ENCODE data around the gene PLEKHM3.
"Not testable (repeated sequence)": the region's sequence is repeated elsewhere in the genome, so short reads cannot be mapped to it uniquely, and the experiment has no call there.

PLEKHM3 gene

GRCh38 chr2:207819021-207819797 is 206.1 kb downstream of the PLEKHM3 start:
- TF ChIP-seq SPI1 (IDR thresholded peaks at IDR 0.05; ENCODE audit: low read depth, low read length) (no peak), POU2F2 (IDR thresholded peaks at IDR 0.05; ENCODE audit: low read depth, low read length) (no peak), TAF1 (IDR thresholded peaks at IDR 0.05; ENCODE audit: low read depth, low read length) (no peak), PAX5 (IDR thresholded peaks at IDR 0.05; ENCODE audit: insufficient read depth, low read length, severe bottlenecking) (no peak), POLR2A (IDR thresholded peaks at IDR 0.05; ENCODE audit: low read depth, low read length) (no peak), POLR2AphosphoS5 (IDR thresholded peaks at IDR 0.05; ENCODE audit: low read depth, low read length) (no peak)
- DNase-seq (ENCODE audit: insufficient read length, low spot score) (no peak), FAIRE-seq (no peak)

GRCh38 chr2:207816546-207816945 is 208.8 kb downstream of the PLEKHM3 start:
- DNase-seq (ENCODE audit: insufficient read length, low spot score), result no peak
- FAIRE-seq, result no peak
- TF ChIP-seq TAF1 (IDR thresholded peaks at IDR 0.05; ENCODE audit: low read depth, low read length) (no peak), PAX5 (IDR thresholded peaks at IDR 0.05; ENCODE audit: insufficient read depth, low read length, severe bottlenecking) (no peak), POLR2A (IDR thresholded peaks at IDR 0.05; ENCODE audit: low read depth, low read length) (no peak), POLR2AphosphoS5 (IDR thresholded peaks at IDR 0.05; ENCODE audit: low read depth, low read length) (no peak), POU2F2 (IDR thresholded peaks at IDR 0.05; ENCODE audit: low read depth, low read length) (no peak), SPI1 (IDR thresholded peaks at IDR 0.05; ENCODE audit: low read depth, low read length) (no peak)

- no peak for TF ChIP-seq POU2F2 (IDR thresholded peaks at IDR 0.05; ENCODE audit: low read depth, low read length)
- no peak for TF ChIP-seq POLR2A (IDR thresholded peaks at IDR 0.05; ENCODE audit: low read depth, low read length)
- TF ChIP-seq TAF1 (IDR thresholded peaks at IDR 0.05; ENCODE audit: low read depth, low read length), result no peak
- TF ChIP-seq SPI1 (IDR thresholded peaks at IDR 0.05; ENCODE audit: low read depth, low read length), result no peak
- no peak for TF ChIP-seq POLR2AphosphoS5 (IDR thresholded peaks at IDR 0.05; ENCODE audit: low read depth, low read length)
- no peak for TF ChIP-seq PAX5 (IDR thresholded peaks at IDR 0.05; ENCODE audit: insufficient read depth, low read length, severe bottlenecking)
- DNase-seq (ENCODE audit: insufficient read length, low spot score), result no peak
- no peak for FAIRE-seq
Observed at GRCh38 chr2:207815254-207815653, 210.1 kb downstream of the PLEKHM3 start.

- no peak for DNase-seq (ENCODE audit: insufficient read length, low spot score)
- FAIRE-seq, result no peak
- TF ChIP-seq TAF1 (IDR thresholded peaks at IDR 0.05; ENCODE audit: low read depth, low read length), result no peak
- TF ChIP-seq SPI1 (IDR thresholded peaks at IDR 0.05; ENCODE audit: low read depth, low read length), result no peak
Observed at GRCh38 chr2:207813942-207814341, 211.4 kb downstream of the PLEKHM3 start.

- no peak for FAIRE-seq
- no peak for DNase-seq (ENCODE audit: insufficient read length, low spot score)
- TF ChIP-seq PAX5 (IDR thresholded peaks at IDR 0.05; ENCODE audit: insufficient read depth, low read length, severe bottlenecking), result no peak
- no peak for TF ChIP-seq TAF1 (IDR thresholded peaks at IDR 0.05; ENCODE audit: low read depth, low read length)
- no peak for TF ChIP-seq SPI1 (IDR thresholded peaks at IDR 0.05; ENCODE audit: low read depth, low read length)
- TF ChIP-seq POU2F2 (IDR thresholded peaks at IDR 0.05; ENCODE audit: low read depth, low read length), result no peak
- no peak for TF ChIP-seq POLR2A (IDR thresholded peaks at IDR 0.05; ENCODE audit: low read depth, low read length)
- TF ChIP-seq POLR2AphosphoS5 (IDR thresholded peaks at IDR 0.05; ENCODE audit: low read depth, low read length), result no peak
Observed at GRCh38 chr2:207813221-207813916, 212.0 kb downstream of the PLEKHM3 start.

- DNase-seq (ENCODE audit: insufficient read length, low spot score), result no peak
Observed at GRCh38 chr2:207812726-207813080, 212.6 kb downstream of the PLEKHM3 start.

GRCh38 chr2:207812058-207812725 is 213.1 kb downstream of the PLEKHM3 start:
- no peak for TF ChIP-seq SPI1 (IDR thresholded peaks at IDR 0.05; ENCODE audit: low read depth, low read length)
- TF ChIP-seq PAX5 (IDR thresholded peaks at IDR 0.05; ENCODE audit: insufficient read depth, low read length, severe bottlenecking), result no peak
- no peak for TF ChIP-seq POU2F2 (IDR thresholded peaks at IDR 0.05; ENCODE audit: low read depth, low read length)
- no peak for TF ChIP-seq TAF1 (IDR thresholded peaks at IDR 0.05; ENCODE audit: low read depth, low read length)
- no peak for TF ChIP-seq POLR2A (IDR thresholded peaks at IDR 0.05; ENCODE audit: low read depth, low read length)
- no peak for TF ChIP-seq POLR2AphosphoS5 (IDR thresholded peaks at IDR 0.05; ENCODE audit: low read depth, low read length)
- FAIRE-seq (no peak), DNase-seq (ENCODE audit: insufficient read length, low spot score) (no peak)

More at GRCh38 chr2:207812726-207813080, 212.6 kb downstream of the PLEKHM3 start:
- no peak for TF ChIP-seq PAX5 (IDR thresholded peaks at IDR 0.05; ENCODE audit: insufficient read depth, low read length, severe bottlenecking)
- no peak for TF ChIP-seq TAF1 (IDR thresholded peaks at IDR 0.05; ENCODE audit: low read depth, low read length)
- no peak for TF ChIP-seq POLR2AphosphoS5 (IDR thresholded peaks at IDR 0.05; ENCODE audit: low read depth, low read length)
- TF ChIP-seq SPI1 (IDR thresholded peaks at IDR 0.05; ENCODE audit: low read depth, low read length), result no peak
- no peak for TF ChIP-seq POU2F2 (IDR thresholded peaks at IDR 0.05; ENCODE audit: low read depth, low read length)
- TF ChIP-seq POLR2A (IDR thresholded peaks at IDR 0.05; ENCODE audit: low read depth, low read length), result no peak
- FAIRE-seq, result no peak

- FAIRE-seq; DNase-seq (ENCODE audit: insufficient read length, low spot score): not testable (repeated sequence)
Observed at GRCh38 chr2:207811658-207812057, 213.7 kb downstream of the PLEKHM3 start.

- TF ChIP-seq POU2F2 (IDR thresholded peaks at IDR 0.05; ENCODE audit: low read depth, low read length) (no peak), POLR2AphosphoS5 (IDR thresholded peaks at IDR 0.05; ENCODE audit: low read depth, low read length) (no peak), PAX5 (IDR thresholded peaks at IDR 0.05; ENCODE audit: insufficient read depth, low read length, severe bottlenecking) (no peak), SPI1 (IDR thresholded peaks at IDR 0.05; ENCODE audit: low read depth, low read length) (no peak), TAF1 (IDR thresholded peaks at IDR 0.05; ENCODE audit: low read depth, low read length) (no peak), POLR2A (IDR thresholded peaks at IDR 0.05; ENCODE audit: low read depth, low read length) (no peak)
- FAIRE-seq, result peak; percentile 5
- DNase-seq (ENCODE audit: insufficient read length, low spot score), result no peak
Observed at GRCh38 chr2:207810200-207810788, 215.0 kb downstream of the PLEKHM3 start.

Data from GM12891 (cell line).